HG02623 (cell line): ENCODE data around the gene UPK3A.

Experiments
- ATAC-seq: cut with Tn5 transposase; IDR thresholded peaks from one replicate; pipeline ENCODE4 v1.9.1; 2021; ENCODE audit warnings: moderate library complexity; ENCODE audit not compliant: unreplicated experiment

UPK3A gene

DNA sequence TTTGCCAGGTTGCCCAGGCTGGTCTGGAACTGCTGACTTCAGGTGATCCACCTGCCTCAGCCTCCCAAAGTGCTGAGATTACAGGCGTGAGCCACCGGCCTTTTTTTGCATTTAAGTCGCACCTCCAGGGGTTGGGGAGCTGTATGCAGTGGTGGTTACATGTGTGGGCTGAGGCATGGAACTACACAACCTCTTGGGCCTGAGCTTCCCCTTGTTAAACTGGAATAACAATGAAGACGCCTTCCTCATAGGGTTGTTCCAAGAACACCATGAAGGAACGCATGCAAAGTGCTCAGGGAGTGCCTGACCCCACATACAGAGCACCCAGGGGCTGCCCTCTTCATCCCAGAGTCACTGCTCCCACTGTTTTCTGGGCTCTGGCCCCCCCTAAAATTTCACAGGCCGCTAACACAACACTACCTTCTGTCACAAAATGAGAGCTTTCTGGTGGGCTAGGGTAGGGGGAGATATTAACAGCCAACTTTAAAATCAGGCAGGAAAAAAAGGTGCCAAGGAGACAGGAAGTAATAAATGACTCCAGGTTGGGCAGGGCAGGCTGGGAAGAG lies 23.7 kb downstream of the UPK3A start:
- no peak for ATAC-seq

DNA sequence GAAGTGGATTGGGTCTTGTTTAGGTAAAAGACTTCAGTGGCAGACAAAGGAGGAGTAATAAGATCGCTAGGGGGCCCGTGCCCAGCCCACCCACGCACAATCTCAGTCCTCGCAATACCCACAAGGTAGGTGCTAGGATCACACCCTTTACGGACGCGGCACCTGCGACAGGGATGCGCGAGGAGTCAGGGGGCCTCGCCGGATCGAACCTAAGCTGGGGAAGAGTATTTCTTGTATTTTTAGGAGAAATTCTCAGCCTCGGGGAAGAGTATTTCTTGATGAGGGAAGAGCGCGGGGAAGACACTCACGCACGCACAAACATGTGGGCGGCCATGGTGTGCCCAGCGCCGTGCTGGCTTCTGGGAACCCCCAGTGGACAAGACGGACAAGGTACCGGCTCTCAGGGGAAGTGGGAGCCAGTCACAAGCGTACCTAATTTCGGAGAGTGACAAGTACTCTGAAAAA lies 24.2 kb downstream of the UPK3A start:
- ATAC-seq: no peak

DNA sequence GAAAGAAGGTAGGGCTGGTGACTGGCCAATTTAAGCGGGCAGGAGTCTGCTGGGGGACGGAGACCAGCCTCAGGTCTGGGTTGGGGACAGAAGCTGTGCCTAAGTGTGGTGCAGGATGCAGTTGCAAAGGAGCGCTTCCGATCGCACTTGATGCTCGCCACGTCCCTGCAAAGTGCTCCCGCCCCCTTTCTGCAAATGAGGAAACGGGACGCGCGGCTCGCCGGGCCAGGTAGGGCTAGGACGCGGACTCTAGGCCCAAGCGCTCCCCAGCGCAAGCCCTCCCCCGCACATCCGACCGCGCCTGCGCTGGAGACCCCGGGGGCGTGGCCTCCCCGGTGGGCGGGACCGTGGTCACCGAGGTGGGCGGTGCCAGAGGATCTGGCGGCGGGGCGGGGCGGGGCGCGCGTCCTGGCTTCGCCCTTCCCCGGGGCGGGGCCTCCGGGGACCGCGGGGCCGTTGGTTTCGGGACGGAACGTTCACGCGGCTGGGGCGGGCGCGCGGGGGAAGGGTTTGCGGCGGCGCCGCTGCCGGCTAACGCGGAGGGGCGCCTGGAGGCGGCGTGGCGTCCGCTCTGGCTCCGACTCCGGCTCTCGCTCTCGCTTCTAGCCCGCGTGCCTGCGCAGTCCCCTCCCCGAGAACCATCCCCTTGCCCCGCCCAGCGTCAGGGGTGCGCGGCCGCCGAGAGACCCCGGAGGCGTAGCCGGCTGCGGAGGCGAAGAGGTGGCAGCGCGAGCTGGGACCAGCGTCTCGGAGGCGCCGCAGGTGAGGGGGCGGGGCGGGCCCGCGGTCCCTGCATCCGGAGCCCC lies 24.9 kb downstream of the UPK3A start, which contains the start of gene FAM118A:
Gene FAM118A, plus strand, starts transcription at position 513 of the 806 bp plus-strand sequence. CDS start 12,446 bp downstream, outside the sequence.
- peak; percentile 67 for ATAC-seq

DNA sequence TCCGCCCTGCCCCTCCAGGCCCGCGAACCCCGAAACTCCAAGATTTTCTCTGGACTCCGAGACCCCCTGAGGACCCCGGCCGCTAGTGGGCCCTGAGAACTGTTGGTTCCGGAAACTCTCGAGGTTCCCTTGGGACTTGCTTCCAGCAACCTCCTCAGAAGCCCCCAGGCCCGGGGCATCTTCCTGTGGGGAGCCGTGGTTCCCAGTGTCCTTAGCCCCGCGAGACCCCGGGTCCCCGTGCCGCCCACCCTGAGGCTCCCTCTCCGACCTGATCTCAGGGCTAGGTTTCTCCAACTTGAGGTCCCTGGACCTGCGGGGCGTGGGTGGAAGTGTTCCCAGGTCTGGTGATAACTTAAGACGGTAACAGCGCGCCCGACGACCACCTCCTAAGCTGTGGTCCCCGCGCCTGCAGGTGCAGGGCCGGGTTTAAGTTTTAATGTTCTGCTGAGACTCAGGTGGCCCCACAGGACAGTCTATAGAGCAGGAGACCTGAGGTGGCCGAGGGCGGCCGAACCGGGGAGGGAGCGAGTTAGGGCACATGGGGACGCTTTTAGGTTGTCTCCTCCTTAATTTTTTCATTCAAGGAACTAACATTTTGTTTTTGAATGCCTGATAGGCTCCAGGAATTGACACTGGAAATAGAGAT lies 25.7 kb downstream of the UPK3A start:
- ATAC-seq: no peak

DNA sequence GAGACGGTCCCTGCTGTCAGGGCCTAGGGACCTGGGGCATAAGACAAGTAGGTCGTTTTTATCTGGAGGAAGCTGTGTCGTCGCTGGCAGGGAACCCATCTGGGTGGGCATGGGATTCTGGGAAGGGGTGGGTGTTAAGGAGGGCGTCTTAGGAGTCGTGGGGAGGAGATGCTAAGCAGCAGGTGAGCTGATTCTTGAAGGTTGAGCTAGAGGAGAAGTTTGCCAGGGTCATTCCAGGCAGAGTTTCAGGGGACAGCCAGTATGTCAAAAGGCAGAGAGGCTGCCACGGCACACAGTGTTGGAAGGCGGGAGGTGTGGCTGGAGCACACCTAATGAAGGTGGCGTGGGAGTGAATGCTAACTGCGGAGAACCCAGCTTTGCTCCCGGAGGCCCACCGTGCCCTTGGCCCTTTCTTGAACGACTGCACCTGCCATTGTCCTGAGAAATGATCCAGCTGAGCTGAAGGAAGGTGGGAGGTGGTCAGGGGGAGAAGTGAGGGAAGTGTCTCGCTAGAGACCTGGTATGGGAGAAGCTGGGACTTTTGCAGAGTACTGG lies 26.3 kb downstream of the UPK3A start:
- ATAC-seq: no peak

DNA sequence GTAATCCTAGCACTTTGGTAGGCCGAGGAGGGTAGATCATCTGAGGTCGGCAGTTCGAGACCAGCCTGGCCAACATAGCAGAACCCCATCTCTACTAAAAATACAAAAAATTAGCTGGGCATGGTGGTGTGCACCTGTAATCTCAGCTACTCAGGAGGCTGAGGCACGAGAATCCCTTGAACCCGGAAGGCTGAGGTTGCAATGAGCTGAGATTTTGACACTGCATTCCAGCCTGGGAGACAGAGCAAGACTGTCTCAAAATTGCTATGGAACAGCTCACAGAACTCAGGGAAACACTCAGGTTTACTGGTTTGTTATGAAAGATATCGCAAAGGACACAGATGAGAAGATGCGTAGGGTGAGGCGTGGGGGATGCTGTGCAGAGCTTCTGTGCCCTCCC lies 27.7 kb downstream of the UPK3A start:
- no peak for ATAC-seq

DNA sequence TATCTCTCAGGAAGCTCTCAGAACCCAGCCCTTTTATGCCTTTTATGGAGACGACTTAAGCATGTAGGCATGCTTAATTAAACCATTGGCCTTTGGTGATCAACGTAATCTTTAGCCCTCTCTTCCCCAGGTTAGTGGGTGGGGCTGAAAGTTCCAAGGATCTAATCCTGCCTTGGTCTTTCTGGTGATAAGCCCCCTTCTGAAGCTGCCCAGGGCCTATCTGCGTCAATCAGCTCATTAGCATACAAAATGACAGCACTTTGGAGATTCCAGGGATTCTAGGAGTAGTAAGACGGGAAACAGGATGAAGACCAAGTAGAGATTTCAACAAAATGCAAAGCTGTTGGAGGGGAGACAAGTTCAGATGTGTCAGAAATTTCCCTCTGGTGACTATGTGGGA lies 28.1 kb downstream of the UPK3A start:
- ATAC-seq: no peak

DNA sequence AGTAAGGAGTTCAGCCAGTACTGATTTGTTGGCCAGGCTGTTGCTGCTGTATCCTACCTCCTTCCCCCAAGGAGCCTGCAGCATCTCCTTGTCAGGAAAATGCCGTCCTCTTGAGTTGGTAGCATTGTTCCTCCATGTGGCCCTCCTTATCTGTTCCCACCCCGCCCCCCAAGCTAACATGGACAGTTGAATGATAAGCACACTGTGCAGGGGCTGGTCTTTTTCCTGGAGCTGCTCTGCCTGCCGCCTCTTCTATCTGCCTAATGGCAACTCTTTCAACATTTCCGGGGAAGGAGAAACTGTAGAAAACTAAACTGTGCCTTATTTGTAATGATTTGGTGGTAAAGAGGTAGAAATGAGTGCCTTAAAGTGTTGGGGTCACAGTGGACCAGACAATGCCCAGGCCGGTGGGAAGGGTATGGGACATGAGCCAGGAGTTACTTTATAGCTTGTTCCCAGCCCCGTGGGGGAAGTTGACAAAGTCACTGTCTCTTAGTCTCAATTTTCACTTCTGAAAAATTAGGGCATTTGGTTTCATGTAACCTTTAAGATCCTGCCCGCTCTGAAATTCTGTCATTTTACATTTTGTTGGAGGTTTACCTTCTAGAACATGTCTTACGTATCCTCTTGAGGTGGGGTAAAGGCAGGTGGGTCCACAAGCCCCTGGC lies 29.4 kb downstream of the UPK3A start:
- no peak for ATAC-seq

DNA sequence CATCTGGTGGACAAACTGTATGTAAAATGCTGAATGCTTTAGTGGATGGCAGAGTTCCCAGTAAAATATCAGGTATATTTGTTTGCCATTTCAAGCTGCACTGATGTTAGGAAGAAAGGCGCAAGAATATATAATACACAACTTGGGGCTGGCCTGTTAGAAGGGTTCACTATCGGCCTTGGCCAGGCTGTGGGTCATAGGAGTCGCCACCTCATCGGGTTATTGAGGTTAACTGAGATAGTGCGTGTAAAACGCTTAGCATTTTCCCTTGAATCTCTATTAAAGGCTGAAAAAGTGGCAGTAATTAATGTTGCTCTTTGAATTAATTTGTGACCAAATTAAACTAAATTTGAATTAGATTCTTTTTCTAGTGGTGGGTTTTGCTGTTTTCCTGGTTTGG lies 30.0 kb downstream of the UPK3A start:
- no peak for ATAC-seq

DNA sequence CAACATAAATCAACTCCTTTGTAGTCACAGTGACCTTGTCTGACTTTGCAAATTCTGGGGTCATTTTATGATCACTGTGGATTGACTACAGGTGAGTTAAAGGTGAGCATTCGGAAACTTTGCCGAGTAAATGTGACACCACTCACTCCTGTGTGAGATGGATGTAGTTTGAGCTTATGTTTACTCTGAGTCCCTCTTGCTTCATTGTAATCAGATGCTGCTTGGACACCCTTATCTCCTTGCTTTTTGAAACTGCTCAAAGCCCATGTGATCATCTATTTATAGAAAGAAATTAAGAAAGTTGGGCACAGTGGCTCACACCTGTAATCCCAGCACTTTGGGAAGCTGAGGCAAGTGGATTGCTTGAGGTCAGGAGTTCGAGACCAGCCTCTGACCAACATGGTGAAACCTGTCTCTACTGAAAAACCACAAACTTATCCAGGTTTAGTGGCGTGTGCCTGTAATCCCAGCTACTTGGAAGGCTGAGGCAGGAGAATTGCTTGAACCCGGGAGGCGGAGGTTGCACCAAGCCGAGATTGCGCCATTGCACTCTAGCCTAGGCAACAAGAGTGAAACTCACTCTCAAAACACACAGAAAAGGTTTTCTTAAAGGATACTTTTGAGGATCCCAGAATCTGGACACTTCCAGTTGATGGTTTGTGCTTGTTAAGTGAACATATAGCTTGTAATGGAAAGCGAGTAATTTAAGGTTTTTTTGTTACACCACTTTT lies 32.2 kb downstream of the UPK3A start:
- ATAC-seq: no peak

DNA sequence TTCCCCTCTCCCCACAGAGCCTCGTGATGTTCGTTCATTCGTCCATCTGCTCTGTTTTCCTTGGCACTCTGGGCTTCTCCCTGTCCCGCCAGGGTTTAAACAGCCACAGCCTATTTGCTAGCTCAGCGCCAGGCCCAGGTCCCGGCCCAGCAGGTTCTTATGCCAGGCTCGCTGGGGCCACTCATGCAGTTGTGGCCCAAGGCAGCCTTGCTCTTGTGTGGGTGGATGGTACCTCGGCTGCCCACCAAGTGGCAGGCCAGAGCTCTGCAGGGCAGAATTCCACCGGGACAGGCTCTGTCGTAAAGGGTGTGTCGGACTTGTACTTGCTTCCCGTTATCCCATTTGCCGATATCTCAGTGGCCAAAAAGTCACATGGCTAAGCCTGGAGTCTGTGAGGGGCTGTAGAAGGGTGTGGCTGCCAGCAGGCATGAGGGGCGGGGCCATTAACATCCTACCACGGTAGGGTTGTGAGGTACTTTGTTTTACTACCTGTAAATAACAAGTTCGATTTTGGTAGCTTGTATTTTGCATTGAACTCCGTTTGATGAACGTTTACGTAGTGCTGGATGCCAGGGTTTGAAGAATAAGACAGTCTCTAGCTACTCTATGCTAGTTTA lies 32.9 kb downstream of the UPK3A start:
- ATAC-seq: no peak

DNA sequence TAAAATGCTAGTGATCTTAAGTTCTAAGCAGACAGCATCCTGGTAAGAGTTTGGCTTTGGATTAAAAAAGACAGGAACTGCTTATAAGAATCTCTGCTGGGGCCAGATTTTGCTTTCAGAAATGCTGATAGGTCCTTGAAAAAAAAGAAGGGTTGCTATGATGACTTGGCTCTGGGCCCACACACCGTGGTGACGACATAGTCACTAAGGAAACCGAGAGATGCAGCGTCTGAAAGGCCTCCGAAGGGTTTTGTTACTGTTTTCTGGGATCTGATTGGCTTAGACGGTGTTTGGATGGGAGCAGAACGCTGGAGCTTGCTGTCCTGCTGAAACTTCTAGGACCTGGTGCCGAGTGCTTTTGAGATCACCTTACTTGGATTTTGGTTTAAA lies 33.4 kb downstream of the UPK3A start:
- no peak for ATAC-seq

DNA sequence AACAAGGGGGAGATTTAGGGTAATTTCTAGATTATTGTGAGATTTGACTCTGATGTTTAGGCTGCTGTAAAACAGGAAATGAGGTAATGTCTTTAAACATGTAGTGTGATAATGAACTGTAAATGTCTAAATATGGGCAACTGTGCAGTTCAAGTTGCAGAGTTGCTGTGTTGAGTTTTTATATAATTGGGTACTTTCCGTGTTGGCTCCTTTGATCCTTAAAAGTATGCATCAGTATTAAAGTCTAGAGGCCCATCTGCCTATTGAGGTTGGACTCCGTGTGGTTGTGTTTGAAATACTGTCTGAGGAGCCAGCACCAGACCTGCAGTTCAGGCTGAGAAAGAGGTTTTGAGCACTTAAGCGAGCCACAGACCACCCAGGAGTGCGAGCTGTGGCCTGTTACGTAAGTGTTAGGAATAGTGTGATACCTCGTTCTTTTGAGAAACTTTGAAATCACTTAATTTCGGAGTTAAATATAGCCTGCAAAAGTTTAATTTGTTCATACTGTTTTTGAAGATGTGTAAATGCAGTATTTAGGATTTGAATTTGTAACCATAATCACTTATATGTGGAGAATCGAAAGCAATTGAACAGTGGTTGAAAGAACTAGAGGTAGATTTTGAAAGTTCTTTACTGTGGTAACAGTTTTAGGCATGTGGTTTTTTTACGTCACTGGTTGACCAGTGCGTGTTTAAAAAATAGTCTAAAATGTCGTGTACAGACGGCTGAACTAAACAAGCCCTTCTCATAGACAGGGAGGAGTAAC lies 34.0 kb downstream of the UPK3A start:
- no peak for ATAC-seq

DNA sequence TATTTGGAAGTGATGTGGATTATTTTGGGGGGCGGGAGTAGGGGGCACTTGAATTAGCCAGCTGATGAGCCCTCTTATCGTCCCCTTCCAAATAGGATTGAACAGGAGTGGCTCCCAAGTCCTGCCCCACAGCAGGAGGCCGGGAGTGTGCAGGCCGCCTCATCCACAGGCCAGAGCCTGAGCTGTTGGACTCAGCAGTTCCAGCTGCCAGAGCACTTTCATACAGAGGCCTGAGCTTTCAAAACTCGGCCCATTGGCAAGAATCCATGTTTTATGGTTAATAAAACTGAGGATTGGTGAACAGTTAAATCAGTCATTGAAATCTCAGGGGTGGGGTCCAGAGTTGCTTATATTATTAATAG lies 34.6 kb downstream of the UPK3A start:
- no peak for ATAC-seq

DNA sequence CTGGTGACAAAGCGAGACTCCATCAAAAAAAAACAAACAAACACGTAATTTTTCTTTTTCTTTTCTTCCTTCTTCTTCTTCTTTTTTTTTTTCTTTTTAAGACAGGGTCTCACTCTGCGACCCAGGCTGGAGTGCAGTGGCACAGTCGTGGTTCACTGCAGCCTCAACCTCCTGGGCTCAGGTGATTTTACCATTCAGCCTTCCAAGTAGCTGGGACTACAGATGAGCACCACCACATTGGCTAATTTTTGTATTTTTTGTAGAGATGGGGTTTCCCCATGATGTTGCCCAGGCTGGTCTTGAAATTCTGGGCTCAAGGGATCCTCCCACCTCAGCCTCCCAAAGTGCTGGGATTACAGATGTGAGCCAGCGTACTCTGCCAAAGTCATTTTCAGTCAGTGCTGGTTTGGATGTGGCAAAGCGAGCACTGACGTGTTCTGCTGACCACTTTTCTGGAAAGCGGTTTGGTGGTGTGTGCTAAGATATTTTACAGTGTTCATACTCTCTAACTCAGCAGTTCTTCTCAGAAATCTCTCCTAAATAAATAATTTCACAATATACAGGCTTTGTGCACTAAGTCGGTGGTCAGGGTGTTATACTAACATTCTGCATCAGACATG lies 35.7 kb downstream of the UPK3A start:
- no peak for ATAC-seq

DNA sequence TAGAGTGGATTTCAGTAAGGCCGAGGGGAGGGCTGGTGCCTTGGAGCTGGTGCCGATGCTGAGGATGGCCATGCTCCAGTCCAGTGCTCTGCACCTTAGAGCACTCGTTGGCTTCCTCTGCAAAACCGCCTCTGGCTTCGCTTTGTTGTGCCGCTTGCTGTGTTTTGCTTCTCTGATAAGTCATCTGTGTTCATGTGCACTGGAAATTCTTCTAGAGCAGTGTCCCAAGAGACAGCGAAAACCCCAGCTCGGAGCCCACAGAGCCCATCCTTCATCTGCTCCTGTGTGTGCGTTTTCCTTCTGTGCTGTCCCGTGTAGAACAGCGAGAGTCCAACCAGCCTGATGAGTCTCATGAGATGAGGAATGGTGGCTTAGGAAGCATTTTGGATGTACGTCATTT lies 37.1 kb downstream of the UPK3A start:
- no peak for ATAC-seq

DNA sequence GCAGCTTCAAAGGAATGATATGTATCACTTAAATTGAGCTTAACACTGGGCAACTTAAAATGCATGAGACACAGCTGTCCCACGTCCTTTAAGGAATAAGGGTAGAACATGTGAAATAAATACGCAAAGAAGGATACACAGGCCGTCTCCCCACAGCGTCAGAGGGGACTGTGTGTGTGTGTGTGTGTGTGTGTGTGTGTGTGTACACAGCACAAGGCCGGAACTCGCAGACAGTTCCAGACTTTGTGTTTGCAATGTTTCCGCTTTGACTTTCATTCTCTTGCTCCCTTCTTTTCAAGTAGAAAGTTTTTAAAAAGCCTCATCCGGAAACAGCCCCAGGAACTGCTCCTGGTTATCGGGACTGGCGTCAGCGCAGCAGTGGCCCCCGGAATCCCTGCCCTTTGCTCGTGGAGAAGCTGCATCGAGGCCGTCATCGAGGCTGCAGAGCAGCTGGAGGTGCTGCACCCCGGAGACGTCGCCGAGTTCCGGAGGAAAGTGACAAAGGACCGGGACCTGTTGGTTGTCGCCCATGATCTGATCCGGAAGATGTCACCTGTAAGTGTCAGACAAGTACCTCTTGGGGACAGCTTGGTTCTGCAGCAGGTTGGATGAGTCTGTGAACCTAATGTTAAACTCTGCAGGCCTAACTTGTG lies 38.2 kb downstream of the UPK3A start:
- ATAC-seq: no peak

DNA sequence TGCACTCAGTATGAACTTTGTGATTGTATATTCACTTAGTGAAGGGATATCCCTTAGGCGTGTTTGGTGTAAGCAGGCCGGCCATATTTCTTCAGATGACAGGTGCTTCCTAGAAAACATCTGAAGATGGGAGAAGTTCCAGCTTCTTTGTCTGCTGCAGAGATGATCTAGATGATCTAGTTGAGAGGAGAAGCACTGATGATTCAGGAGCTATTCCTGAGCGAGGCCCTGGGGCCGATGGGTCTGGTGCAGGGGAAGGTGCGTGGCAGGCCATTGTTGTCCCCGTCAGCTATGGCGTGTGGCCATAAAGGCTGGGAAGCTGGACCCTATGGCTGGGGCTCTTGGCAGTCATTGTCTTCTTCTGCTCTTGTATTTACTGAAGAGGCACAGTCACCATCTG lies 38.9 kb downstream of the UPK3A start:
- no peak for ATAC-seq

DNA sequence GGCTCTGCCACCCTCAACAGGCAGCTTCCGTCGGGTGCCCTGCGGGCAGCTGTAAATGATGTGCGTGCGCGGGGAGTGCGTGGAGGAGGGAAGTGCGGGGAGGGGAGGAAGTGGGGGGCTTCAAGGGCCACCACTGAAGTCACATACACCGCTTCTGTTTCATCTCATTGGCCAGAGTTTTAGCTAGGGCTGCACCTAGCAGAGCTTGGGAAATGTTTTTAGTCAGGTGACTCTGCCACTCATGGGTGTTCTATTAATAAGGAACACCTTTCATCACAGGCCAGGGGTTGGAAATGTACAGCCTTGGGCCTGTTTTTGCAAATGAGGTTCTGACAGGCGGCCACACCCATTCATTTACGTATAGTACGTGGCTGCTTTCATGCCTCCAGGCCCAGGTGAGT lies 39.6 kb downstream of the UPK3A start:
- no peak for ATAC-seq
